ENCODE results near the gene TMCC1.

GRCh38 chr3:129715854-129716253, 177.7 kb downstream of the TMCC1 start:
- no peak for TF ChIP-seq CTCF (IDR thresholded peaks at IDR 0.05)
- TF ChIP-seq POLR2A (IDR thresholded peaks at IDR 0.05), result no peak
